ENCODE measurements around the gene WIPF1. TPM values are rescaled to one million over a fixed set of nuclear protein-coding genes. Genes with fewer than 3 reads are reported as not detected.

WIPF1 gene
- total and polyA plus RNA-seq, 8 donors, result 4.7 to 26.8 (median 6.2) TPM

DNA sequence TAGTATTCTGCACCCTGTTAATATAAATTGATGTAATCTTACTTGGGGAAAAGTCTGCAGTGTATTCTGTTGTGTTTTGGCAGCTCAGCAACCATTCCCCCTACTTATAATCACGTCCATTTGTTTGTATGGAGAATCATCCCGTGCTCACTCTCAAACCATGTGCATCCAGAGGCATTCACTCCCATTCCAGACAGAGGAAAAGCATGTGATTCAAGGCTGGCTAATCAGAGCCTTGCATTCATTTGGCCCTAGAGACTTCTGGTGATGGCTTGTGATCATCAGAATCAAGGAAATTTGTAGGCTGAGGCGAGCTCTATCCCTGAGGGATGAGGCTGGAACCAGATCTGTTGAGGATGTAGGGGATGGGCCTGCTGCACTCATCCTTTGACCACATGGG lies 5.1 kb upstream of the WIPF1 start:
- Histone ChIP-seq H3K4me1 (no peaks in the 10 kb centered on the region), H3K27ac (no peak overlapping the region), H3K9me3 (no peaks in the 10 kb centered on the region), H3K36me3 (no peaks in the 10 kb centered on the region), H3K4me3 (no peak overlapping the region), H3K27me3 (no peaks in the 10 kb centered on the region)
- TF ChIP-seq, protein P1, sequence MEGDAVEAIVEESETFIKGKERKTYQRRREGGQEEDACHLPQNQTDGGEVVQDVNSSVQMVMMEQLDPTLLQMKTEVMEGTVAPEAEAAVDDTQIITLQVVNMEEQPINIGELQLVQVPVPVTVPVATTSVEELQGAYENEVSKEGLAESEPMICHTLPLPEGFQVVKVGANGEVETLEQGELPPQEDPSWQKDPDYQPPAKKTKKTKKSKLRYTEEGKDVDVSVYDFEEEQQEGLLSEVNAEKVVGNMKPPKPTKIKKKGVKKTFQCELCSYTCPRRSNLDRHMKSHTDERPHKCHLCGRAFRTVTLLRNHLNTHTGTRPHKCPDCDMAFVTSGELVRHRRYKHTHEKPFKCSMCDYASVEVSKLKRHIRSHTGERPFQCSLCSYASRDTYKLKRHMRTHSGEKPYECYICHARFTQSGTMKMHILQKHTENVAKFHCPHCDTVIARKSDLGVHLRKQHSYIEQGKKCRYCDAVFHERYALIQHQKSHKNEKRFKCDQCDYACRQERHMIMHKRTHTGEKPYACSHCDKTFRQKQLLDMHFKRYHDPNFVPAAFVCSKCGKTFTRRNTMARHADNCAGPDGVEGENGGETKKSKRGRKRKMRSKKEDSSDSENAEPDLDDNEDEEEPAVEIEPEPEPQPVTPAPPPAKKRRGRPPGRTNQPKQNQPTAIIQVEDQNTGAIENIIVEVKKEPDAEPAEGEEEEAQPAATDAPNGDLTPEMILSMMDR (IDR thresholded peaks at IDR 0.05), result no peak
- ATAC-seq, result no peak
- no peak for DNase-seq
- WGBS, 2 donors, result 92 to 93% methylated on average over 3 of the region's 3 CpGs
- no peak for FAIRE-seq
- intact Hi-C loops (cut with DNase I), result no loop called here

DNA sequence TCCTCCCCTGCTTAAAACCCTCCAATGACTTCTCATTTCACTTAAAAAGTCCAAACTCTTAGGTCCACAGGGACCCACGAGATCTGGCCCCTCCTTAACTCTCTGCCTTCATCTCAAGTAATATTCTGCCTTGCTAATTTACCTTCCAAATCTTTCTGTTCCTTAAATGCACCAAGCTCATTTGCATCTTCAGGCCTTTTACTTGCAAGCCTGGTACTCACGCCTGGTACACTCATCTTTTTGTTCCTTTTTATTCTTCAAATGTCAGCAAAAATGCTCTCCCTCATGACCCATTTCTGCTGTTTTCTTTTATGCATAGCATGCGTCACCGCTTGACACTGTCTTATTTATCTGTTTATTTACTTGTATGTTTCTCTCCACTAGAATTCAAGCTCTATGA lies 2.7 kb upstream of the WIPF1 start:
- intact Hi-C loops (cut with DNase I), result no loop called here
- ATAC-seq (peak in 2 of 4 donors; percentile 31 to 40), FAIRE-seq (no peak), DNase-seq (no peak)
- no peaks in the 10 kb centered on the region for H3K36me3 ChIP-seq
- H3K27me3 ChIP-seq, result no peaks in the 10 kb centered on the region
- 89 to 96% methylated on average over 4 of the region's 4 CpGs for WGBS, 2 donors
- TF ChIP-seq, protein P1 (IDR thresholded peaks at IDR 0.05), result no peak
- no peaks in the 10 kb centered on the region for H3K9me3 ChIP-seq
- no peaks in the 10 kb centered on the region for H3K4me1 ChIP-seq
- peak overlapping the region in 1 of 4 donors; percentile 50 for H3K27ac ChIP-seq
- no peak overlapping the region for H3K4me3 ChIP-seq

DNA sequence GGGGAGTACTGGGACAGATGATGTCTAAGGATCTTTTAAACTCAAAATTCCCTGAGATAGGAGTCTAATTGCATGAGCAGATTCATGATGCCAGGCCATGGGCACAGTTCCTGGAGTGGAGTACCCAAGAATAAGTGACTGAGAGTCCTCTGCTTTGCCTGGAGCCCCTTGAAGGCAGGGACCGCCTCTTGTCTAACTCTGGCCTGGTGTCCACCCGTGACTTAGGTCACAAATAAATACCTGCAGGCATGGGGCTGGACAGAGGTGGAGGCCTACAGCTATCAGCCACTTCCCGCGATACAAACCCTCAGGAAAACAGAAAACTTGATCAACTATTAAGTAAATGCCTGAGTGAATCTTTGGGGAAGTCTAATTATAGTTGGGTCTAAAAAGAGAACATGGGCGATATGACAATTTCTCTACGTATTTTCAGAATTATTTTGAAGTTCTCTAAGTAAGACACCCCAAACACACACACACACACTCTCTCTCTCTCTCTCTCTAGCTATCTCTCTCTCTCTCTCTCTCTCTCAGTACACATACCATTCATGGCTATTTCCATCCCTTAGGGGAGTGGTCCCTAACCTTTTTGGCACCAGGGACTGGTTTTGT lies 1.8 kb upstream of the WIPF1 start:
- TF ChIP-seq, protein P1 (IDR thresholded peaks at IDR 0.05), result no peak
- Histone ChIP-seq H3K27me3 (no peaks in the 10 kb centered on the region), H3K4me1 (no peaks in the 10 kb centered on the region), H3K4me3 (no peak overlapping the region), H3K36me3 (no peaks in the 10 kb centered on the region), H3K9me3 (no peaks in the 10 kb centered on the region), H3K27ac (peak overlapping the region in 1 of 4 donors; percentile 50)
- FAIRE-seq (no peak), DNase-seq (no peak), ATAC-seq (no peak)
- 95 to 97% methylated on average over 6 of the region's 6 CpGs for WGBS, 2 donors
- intact Hi-C loops (cut with DNase I), result no loop called here

DNA sequence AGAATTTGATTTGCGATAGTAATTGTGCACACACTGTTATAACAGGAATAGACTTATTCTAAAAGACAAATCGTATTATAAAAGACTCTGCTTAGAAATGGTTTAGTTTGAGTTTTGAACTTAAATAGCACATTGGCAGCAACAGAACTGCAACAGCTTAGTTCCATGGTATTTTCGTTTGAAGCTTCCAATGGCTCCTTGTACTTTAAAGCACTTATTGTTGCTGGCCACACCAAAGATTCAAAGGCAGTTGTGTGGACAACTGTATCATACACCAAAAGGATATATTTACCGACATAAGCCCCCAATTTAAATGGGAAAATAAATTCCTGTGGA lies 627 bp downstream of the WIPF1 start:
- peak overlapping the region in 1 of 4 donors; percentile 12 for H3K4me3 ChIP-seq
- no peaks in the 10 kb centered on the region for H3K4me1 ChIP-seq
- H3K27ac ChIP-seq, result peak overlapping the region in 2 of 4 donors; percentile 55 to 69
- H3K9me3 ChIP-seq, result no peaks in the 10 kb centered on the region
- intact Hi-C loops (cut with DNase I), result no loop called here
- TF ChIP-seq, protein P1 (IDR thresholded peaks at IDR 0.05), result no peak
- ATAC-seq (no peak), FAIRE-seq (no peak), DNase-seq (no peak)
- H3K36me3 ChIP-seq, result no peaks in the 10 kb centered on the region
- WGBS, 2 donors, result 84 to 88% methylated on average over 4 of the region's 4 CpGs
- H3K27me3 ChIP-seq, result no peaks in the 10 kb centered on the region

DNA sequence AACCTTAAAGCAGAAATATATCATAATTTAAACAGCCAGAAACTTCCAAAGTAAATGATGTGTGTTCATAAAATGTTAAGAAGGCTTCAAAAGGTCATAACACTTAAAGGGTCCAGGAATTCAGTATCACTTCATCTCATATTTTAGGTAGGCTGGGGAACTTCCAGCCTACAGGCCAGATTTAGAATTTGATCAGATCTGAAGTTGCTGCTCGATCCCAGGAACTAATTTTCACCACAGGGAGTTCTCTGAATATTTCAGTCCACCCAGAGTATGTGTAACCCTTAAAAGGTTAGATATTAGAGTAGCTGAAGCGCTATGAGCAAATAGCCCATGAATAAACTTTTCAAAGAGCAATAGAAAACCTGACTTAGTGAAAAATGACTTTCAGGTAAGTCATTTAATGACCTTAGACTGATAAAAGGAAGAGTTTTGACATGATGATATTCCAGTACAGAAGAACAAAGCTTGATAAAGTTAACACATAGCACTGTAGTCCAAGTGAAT lies 1.7 kb downstream of the WIPF1 start:
- FAIRE-seq, result no peak
- DNase-seq, result no peak
- WGBS, 2 donors, result 80 to 87% methylated on average over 2 of the region's 2 CpGs
- intact Hi-C loops (cut with DNase I), result no loop called here
- Histone ChIP-seq H3K4me1 (no peaks in the 10 kb centered on the region), H3K36me3 (no peaks in the 10 kb centered on the region), H3K4me3 (peak overlapping the region in 1 of 4 donors; percentile 5), H3K9me3 (no peaks in the 10 kb centered on the region), H3K27me3 (no peaks in the 10 kb centered on the region), H3K27ac (peak overlapping the region in 2 of 4 donors; percentile 55 to 69)
- TF ChIP-seq, protein P1 (IDR thresholded peaks at IDR 0.05), result no peak
- no peak for ATAC-seq
